Fibroblast of peridontal ligament (primary cell): ENCODE results near the gene VPS37D.
"Not testable (repeated sequence)": the region's sequence is repeated elsewhere in the genome, so short reads cannot be mapped to it uniquely, and the experiment has no call there.

Experiments used
- DNase-seq: peaks from one replicate; pipeline ENCODE4 v3.0.0-alpha.2; 2010; ENCODE audit errors: extremely low read depth

VPS37D gene

GRCh38 chr7:73667344-73668102 is at the start of gene VPS37D:
Gene VPS37D (plus strand): TSS chr7:73667831. CDS start chr7:73667959, 128 bp downstream.
- peak; percentile 79 for DNase-seq

- DNase-seq, result no peak
Observed at GRCh38 chr7:73618538-73618937, 49.1 kb upstream of the VPS37D start.

- not testable (repeated sequence) for DNase-seq
Observed at GRCh38 chr7:73619394-73619793, 48.2 kb upstream of the VPS37D start.

GRCh38 chr7:73621168-73622063 is 46.2 kb upstream of the VPS37D start:
- no peak for DNase-seq

GRCh38 chr7:73622527-73622908 is 45.1 kb upstream of the VPS37D start:
- DNase-seq, result no peak

- DNase-seq, result peak; percentile 10
Observed at GRCh38 chr7:73622909-73623797, 44.5 kb upstream of the VPS37D start.

GRCh38 chr7:73623798-73624668 is 43.6 kb upstream of the VPS37D start, which contains the start of gene MLXIPL:
Gene MLXIPL (minus strand): TSS chr7:73624522. CDS start chr7:73624492, 30 bp downstream.
- no peak for DNase-seq

- no peak for DNase-seq
Observed at GRCh38 chr7:73624669-73625001, 43.0 kb upstream of the VPS37D start.

GRCh38 chr7:73625276-73625675 is 42.4 kb upstream of the VPS37D start:
- DNase-seq, result no peak

GRCh38 chr7:73626814-73627213 is 40.8 kb upstream of the VPS37D start:
- peak; percentile 29 for DNase-seq

- DNase-seq, result no peak
Observed at GRCh38 chr7:73628504-73628903, 39.1 kb upstream of the VPS37D start.

GRCh38 chr7:73631558-73631957 is 36.1 kb upstream of the VPS37D start:
- no peak for DNase-seq

GRCh38 chr7:73633323-73633722 is 34.3 kb upstream of the VPS37D start:
- no peak for DNase-seq

GRCh38 chr7:73633844-73634243 is 33.8 kb upstream of the VPS37D start:
- DNase-seq, result no peak

GRCh38 chr7:73635428-73636200 is 32.0 kb upstream of the VPS37D start:
- no peak for DNase-seq

- no peak for DNase-seq
Observed at GRCh38 chr7:73638911-73639310, 28.7 kb upstream of the VPS37D start.

- DNase-seq, result no peak
Observed at GRCh38 chr7:73642834-73643233, 24.8 kb upstream of the VPS37D start.

- DNase-seq, result no peak
Observed at GRCh38 chr7:73644688-73645286, 22.8 kb upstream of the VPS37D start.

GRCh38 chr7:73645643-73646174 is 21.9 kb upstream of the VPS37D start:
- no peak for DNase-seq
